ENCODE results near the gene HSFX1. TPM values are rescaled to one million over a fixed set of nuclear protein-coding genes. Genes with fewer than 3 reads are reported as not detected.
A peak's percentile ranks its signal among the peaks of the same experiment; 100 is the strongest.
"Not testable (repeated sequence)": the region's sequence is repeated elsewhere in the genome, so short reads cannot be mapped to it uniquely, and the experiment has no call there.

Gene HSFX1
- total RNA-seq, 2 donors from 2014 or later: 3.2 to 3.4 TPM

GRCh38 chrX:149757206-149758067 is 16.4 kb upstream of the HSFX1 start:
- no peaks in the 10 kb centered on the region for H3K27me3 Mint-ChIP-seq (ENCODE audit: insufficient read depth)
- H3K4me3 ChIP-seq (ENCODE audit: low read length): no peak overlapping the region
- H3K9me3 Mint-ChIP-seq: peaks cover 53% of the 10 kb centered on the region
- no peak overlapping the region for H3K9ac ChIP-seq (ENCODE audit: extremely low read depth, low read length, poor library complexity, severe bottlenecking)
- H3K4me1 Mint-ChIP-seq: peaks cover 8% of the 10 kb centered on the region
- no peaks in the 10 kb centered on the region for H3K9me3 ChIP-seq (ENCODE audit: control insufficient read depth, low read length)
- TF ChIP-seq, protein P1, sequence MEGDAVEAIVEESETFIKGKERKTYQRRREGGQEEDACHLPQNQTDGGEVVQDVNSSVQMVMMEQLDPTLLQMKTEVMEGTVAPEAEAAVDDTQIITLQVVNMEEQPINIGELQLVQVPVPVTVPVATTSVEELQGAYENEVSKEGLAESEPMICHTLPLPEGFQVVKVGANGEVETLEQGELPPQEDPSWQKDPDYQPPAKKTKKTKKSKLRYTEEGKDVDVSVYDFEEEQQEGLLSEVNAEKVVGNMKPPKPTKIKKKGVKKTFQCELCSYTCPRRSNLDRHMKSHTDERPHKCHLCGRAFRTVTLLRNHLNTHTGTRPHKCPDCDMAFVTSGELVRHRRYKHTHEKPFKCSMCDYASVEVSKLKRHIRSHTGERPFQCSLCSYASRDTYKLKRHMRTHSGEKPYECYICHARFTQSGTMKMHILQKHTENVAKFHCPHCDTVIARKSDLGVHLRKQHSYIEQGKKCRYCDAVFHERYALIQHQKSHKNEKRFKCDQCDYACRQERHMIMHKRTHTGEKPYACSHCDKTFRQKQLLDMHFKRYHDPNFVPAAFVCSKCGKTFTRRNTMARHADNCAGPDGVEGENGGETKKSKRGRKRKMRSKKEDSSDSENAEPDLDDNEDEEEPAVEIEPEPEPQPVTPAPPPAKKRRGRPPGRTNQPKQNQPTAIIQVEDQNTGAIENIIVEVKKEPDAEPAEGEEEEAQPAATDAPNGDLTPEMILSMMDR (conservative IDR thresholded peaks at IDR 0.05): no peak
- H3K27ac ChIP-seq (ENCODE audit: low read depth, low read length): no peak overlapping the region
- no peaks in the 10 kb centered on the region for H3K36me3 Mint-ChIP-seq (ENCODE audit: low read depth)
- WGBS, 2 experiments (ENCODE audit: insufficient coverage in 1 of 2, insufficient read length in 1 of 2): 94% methylated on average over 8 of the region's 8 CpGs; no CpG with 5 or more reads in 1 of the 2 experiments
- H3K27me3 ChIP-seq (ENCODE audit: control insufficient read depth, insufficient read depth, low read length, poor library complexity, severe bottlenecking): no peaks in the 10 kb centered on the region
- H3K27ac Mint-ChIP-seq: no peak overlapping the region
- no peaks in the 10 kb centered on the region for H3K4me1 ChIP-seq (ENCODE audit: control insufficient read depth, insufficient read depth, low read length)
- H3K36me3 ChIP-seq (ENCODE audit: control insufficient read depth, insufficient read depth, low read length): no peaks in the 10 kb centered on the region
- peak; percentile 22 for DNase-seq
- H3K4me3 Mint-ChIP-seq: no peak overlapping the region

DNA sequence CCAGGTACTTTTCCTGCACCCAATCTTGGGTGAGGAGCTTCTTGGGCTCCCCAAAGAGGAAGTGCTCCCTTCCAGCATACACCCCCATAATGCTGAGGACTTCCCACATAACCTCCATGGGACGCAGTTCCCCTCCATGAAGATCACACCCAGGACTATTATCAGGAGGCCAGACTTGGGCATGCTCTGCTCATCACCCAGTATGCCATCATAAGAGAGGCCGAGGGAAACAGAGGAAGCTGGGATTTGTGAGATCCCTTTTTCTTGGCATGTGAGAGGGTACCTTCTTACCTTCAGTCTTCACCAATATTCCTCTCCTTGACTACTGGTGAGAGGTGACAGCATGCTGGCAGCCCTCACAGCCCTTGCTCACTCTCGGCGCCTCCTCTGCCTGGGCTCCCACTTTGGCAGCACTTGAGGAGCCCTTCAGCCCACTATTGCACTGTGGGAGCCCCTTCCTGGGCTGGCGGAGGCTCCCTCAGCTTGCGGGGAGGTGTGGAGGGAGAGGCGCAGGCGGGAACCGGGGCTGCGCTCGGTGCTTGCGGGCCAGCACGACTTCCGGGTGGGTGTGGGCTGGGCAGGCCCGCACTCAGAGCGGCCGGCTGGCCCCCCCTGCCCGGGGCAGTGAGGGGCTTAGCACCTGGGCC is 15.7 kb upstream of the HSFX1 start:
- H3K27ac ChIP-seq (ENCODE audit: low read depth, low read length): no peak overlapping the region
- H3K27ac Mint-ChIP-seq: no peak overlapping the region
- H3K9me3 ChIP-seq (ENCODE audit: control insufficient read depth, low read length): no peaks in the 10 kb centered on the region
- no peak overlapping the region for H3K4me3 Mint-ChIP-seq
- no peak overlapping the region for H3K4me3 ChIP-seq (ENCODE audit: low read length)
- no peaks in the 10 kb centered on the region for H3K27me3 Mint-ChIP-seq (ENCODE audit: insufficient read depth)
- TF ChIP-seq, protein P1 (conservative IDR thresholded peaks at IDR 0.05): no peak
- 96% methylated on average over 15 of the region's 18 CpGs; no CpG with 5 or more reads in 1 of the 2 experiments for WGBS, 2 experiments (ENCODE audit: insufficient coverage in 1 of 2, insufficient read length in 1 of 2)
- no peaks in the 10 kb centered on the region for H3K4me1 ChIP-seq (ENCODE audit: control insufficient read depth, insufficient read depth, low read length)
- H3K4me1 Mint-ChIP-seq: peaks cover 3% of the 10 kb centered on the region
- no peaks in the 10 kb centered on the region for H3K36me3 ChIP-seq (ENCODE audit: control insufficient read depth, insufficient read depth, low read length)
- no peaks in the 10 kb centered on the region for H3K36me3 Mint-ChIP-seq (ENCODE audit: low read depth)
- H3K9ac ChIP-seq (ENCODE audit: extremely low read depth, low read length, poor library complexity, severe bottlenecking): no peak overlapping the region
- peaks cover 53% of the 10 kb centered on the region for H3K9me3 Mint-ChIP-seq
- peak; percentile 7 for DNase-seq
- no peaks in the 10 kb centered on the region for H3K27me3 ChIP-seq (ENCODE audit: control insufficient read depth, insufficient read depth, low read length, poor library complexity, severe bottlenecking)

DNA sequence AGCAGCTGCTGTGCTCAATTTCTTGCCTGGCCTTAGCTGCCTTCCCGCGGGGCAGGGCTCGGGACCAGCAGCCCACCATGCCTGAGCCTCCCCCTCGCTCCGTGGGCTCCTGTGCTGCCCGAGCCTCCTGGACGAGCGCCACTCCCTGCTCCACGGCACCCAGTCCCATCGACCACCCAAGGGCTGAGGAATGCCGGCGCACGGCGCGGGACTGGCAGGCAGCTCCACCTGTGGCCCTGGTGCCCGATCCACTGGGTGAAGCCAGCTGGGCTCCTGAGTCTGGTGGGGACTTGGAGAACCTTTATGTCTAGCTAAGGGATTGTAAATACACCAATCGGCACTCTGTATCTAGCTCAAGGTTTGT is 15.2 kb upstream of the HSFX1 start:
- not testable (repeated sequence) for H3K27ac ChIP-seq (ENCODE audit: low read depth, low read length); H3K27me3 ChIP-seq (ENCODE audit: control insufficient read depth, insufficient read depth, low read length, poor library complexity, severe bottlenecking); H3K9ac ChIP-seq (ENCODE audit: extremely low read depth, low read length, poor library complexity, severe bottlenecking); H3K9me3 ChIP-seq (ENCODE audit: control insufficient read depth, low read length); H3K4me3 ChIP-seq (ENCODE audit: low read length); H3K36me3 Mint-ChIP-seq (ENCODE audit: low read depth); H3K4me3 Mint-ChIP-seq; H3K27me3 Mint-ChIP-seq (ENCODE audit: insufficient read depth); H3K4me1 Mint-ChIP-seq; H3K27ac Mint-ChIP-seq; H3K36me3 ChIP-seq (ENCODE audit: control insufficient read depth, insufficient read depth, low read length); H3K4me1 ChIP-seq (ENCODE audit: control insufficient read depth, insufficient read depth, low read length)
- DNase-seq: peak; percentile 7
- peaks cover 55% of the 10 kb centered on the region for H3K9me3 Mint-ChIP-seq
- 90% methylated on average over 16 of the region's 17 CpGs; no CpG with 5 or more reads in 1 of the 2 experiments for WGBS, 2 experiments (ENCODE audit: insufficient coverage in 1 of 2, insufficient read length in 1 of 2)

All from endodermal cell (in vitro differentiated cells).